RWPE2 (cell line): ENCODE data around the gene UNC5A.

Experiments
- ATAC-seq: fragments of 200-7000 bp; cut with Tn5 transposase; 3 replicates; pipeline ENCODE4 v1.9.1; 2021; ENCODE audit warnings: low read depth
- DNase-seq: peaks from one replicate; pipeline ENCODE4 v3.0.0-alpha.2; 2020; ENCODE audit warnings: low spot score
- H3K27ac ChIP-seq: fragments of 450-650 bp; 2 replicates; pipeline ENCODE4 v1.5.1; 2017; ENCODE audit warnings: mild to moderate bottlenecking; ENCODE audit not compliant: poor library complexity, severe bottlenecking
- H3K27me3 ChIP-seq: fragments of 250-450 bp; sonication (Bioruptor Pico); 2 replicates; pipeline ENCODE4 v1.5.1; 2021; ENCODE audit warnings: mild to moderate bottlenecking, moderate library complexity; ENCODE audit not compliant: insufficient read depth, poor library complexity, severe bottlenecking
- H3K36me3 ChIP-seq: fragments of 250-450 bp; sonication (Bioruptor Pico); 2 replicates; pipeline ENCODE4 v1.5.1; 2020; ENCODE audit warnings: low read depth, mild to moderate bottlenecking, moderate library complexity
- H3K4me1 ChIP-seq: fragments of 250-450 bp; sonication (Bioruptor Pico); 2 replicates; pipeline ENCODE4 v1.5.1; 2021; ENCODE audit warnings: mild to moderate bottlenecking, moderate library complexity; ENCODE audit not compliant: insufficient read depth, poor library complexity, severe bottlenecking
- H3K4me3 ChIP-seq: fragments of 250-450 bp; sonication (Bioruptor Pico); 2 replicates; pipeline ENCODE4 v1.5.1; 2021; ENCODE audit warnings: mild to moderate bottlenecking, moderate library complexity; ENCODE audit not compliant: severe bottlenecking
- H3K9me3 ChIP-seq: fragments of 250-450 bp; sonication (Bioruptor Pico); 2 replicates; pipeline ENCODE4 v1.5.1; 2021; ENCODE audit warnings: mild to moderate bottlenecking, moderate library complexity; ENCODE audit not compliant: severe bottlenecking
- TF ChIP-seq, protein P1 (sequence below): fragments of 450-650 bp; IDR thresholded peaks from one replicate; pipeline ENCODE4 v1.5.1; 2017; ENCODE audit warnings: mild to moderate bottlenecking, moderate library complexity; ENCODE audit not compliant: poor library complexity, severe bottlenecking

The UNC5A gene

DNA sequence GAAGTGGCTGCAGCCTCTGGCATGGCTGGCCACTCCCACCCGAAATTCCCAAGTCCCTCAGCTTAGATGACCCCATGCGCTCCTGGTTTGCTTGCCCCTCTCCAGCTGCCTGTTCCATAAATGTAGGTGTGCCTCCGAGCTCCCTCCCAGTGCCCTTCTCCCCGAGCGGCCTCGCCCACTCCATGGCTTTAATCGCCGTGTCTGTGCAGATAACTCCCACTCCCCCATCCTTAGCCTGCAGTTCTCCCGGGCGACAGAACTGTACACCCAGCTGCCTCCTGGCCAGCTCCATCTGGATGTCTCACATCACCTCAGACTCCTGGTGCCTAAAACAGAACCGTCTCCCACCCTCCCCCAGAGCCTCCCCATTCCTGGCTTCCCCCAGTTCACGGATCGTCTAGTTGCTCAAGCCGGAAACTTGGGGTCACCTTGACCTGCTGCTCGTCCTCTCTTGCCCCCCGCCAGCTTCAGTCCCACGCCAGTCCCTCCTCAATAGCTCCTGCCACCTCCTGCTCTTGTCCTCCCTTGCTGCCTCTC lies 64.7 kb downstream of the UNC5A start:
- Histone ChIP-seq H3K4me3 (no peak overlapping the region), H3K36me3 (no peaks in the 10 kb centered on the region), H3K27ac (no peak overlapping the region), H3K9me3 (no peaks in the 10 kb centered on the region), H3K4me1 (no peaks in the 10 kb centered on the region), H3K27me3 (peaks cover 15% of the 10 kb centered on the region)
- TF ChIP-seq, protein P1, sequence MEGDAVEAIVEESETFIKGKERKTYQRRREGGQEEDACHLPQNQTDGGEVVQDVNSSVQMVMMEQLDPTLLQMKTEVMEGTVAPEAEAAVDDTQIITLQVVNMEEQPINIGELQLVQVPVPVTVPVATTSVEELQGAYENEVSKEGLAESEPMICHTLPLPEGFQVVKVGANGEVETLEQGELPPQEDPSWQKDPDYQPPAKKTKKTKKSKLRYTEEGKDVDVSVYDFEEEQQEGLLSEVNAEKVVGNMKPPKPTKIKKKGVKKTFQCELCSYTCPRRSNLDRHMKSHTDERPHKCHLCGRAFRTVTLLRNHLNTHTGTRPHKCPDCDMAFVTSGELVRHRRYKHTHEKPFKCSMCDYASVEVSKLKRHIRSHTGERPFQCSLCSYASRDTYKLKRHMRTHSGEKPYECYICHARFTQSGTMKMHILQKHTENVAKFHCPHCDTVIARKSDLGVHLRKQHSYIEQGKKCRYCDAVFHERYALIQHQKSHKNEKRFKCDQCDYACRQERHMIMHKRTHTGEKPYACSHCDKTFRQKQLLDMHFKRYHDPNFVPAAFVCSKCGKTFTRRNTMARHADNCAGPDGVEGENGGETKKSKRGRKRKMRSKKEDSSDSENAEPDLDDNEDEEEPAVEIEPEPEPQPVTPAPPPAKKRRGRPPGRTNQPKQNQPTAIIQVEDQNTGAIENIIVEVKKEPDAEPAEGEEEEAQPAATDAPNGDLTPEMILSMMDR, result no peak
- DNase-seq (no peak), ATAC-seq (no peak)

DNA sequence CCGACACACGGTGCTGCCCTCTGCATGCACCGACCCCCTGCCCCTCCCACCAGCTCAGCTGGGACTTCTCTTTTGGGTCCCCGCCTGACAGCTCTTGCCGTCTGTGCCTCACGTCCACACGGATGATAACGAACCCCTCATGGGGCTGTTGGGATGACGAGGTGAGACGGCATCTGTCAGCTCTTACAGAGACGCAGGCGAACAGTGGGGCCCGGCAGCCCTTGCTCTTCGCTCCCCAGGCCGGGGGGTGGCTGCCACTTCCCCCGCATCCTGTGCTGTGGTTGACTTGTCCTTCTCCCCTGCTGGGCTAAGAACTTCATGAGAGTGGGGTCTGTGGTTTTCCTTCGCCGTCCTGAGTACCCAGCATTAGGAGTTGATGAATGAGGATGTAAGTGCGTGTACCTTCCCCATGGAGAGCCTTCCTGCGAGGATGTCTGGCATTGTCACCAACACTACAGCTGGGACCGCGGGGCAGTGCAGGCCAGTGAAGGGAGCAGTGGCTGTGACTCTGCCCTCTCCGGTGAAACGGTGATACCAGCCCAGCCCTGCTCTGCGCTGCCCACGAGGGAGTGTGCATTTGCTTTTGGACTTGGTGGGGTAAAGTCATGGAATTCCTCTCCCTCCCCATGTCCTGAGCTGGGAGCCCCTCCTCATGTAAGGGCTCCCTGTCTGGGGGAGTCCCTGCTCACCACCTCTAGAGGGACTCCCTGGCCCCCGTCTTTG lies 65.6 kb downstream of the UNC5A start:
- Histone ChIP-seq H3K4me1 (no peaks in the 10 kb centered on the region), H3K36me3 (no peaks in the 10 kb centered on the region), H3K9me3 (no peaks in the 10 kb centered on the region), H3K27me3 (peaks cover 15% of the 10 kb centered on the region), H3K4me3 (no peak overlapping the region), H3K27ac (no peak overlapping the region)
- DNase-seq (no peak), ATAC-seq (no peak)
- TF ChIP-seq, protein P1, result no peak

DNA sequence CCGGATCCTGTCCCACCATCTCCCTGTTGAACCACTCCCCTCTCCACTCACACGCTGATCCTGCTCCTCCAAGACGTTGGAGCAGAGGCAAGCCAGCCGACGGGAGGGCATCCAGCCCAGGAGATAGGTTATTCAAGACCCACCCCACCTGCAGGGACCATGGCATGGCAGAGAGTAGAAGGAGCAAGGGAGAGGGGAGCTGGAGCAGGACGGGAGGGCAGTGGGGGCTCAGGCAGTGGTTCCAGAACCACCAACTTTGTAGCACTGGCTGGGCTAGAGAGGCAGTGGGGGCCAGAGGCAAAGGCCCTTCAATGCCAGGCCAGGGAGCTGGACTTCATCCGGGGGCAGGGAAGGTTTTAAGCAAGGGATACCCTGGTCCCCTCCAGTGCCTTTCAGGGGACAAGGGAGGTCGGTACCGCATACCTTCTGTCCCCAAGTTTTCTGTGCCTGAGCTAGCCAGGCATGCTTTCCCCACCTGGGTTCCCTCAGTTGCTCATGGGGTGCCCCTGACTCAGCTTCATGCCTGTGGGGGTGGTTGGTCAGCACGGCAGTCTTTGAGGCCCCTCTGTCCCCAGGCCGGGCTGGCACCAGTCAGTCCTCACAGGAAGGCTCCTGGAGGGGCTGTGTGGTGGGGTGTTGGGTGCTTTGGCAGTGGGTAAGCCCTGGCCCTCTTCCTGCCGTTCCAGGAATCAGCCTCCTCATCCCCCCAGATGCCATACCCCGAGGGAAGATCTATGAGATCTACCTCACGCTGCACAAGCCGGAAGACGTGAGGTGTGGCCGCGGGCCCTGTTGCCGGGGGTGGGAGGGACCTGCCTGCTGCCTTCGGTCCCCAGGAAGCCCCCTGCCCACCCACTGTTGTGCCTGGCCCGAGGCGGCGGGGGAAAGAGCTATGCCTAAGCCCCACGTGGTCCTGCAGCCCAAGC lies 66.4 kb downstream of the UNC5A start:
- no peak for ATAC-seq
- no peak for DNase-seq
- no peaks in the 10 kb centered on the region for H3K36me3 ChIP-seq
- TF ChIP-seq, protein P1, result no peak
- H3K4me3 ChIP-seq, result no peak overlapping the region
- no peaks in the 10 kb centered on the region for H3K9me3 ChIP-seq
- H3K27me3 ChIP-seq, result peaks cover 15% of the 10 kb centered on the region
- no peak overlapping the region for H3K27ac ChIP-seq
- H3K4me1 ChIP-seq, result no peaks in the 10 kb centered on the region

- no peak for ATAC-seq
- H3K27ac ChIP-seq, result no peak overlapping the region
- H3K9me3 ChIP-seq, result no peaks in the 10 kb centered on the region
- TF ChIP-seq, protein P1, result no peak
- no peaks in the 10 kb centered on the region for H3K36me3 ChIP-seq
- H3K4me1 ChIP-seq, result no peaks in the 10 kb centered on the region
- no peak for DNase-seq
- peaks cover 15% of the 10 kb centered on the region for H3K27me3 ChIP-seq
- H3K4me3 ChIP-seq, result no peak overlapping the region
Observed at GRCh38 chr5:176877793-176878331, 67.5 kb downstream of the UNC5A start.
